GM23338 (cell line): ENCODE measurements around the gene SOAT2. TPM values are rescaled to one million over a fixed set of nuclear protein-coding genes. Genes with fewer than 3 reads are reported as not detected.

ENCODE experiments used
- ATAC-seq: fragments of 200-7000 bp; cut with Tn5 transposase; 3 replicates; pipeline ENCODE4 v1.9.1; 2020
- DNase-seq: peaks from one replicate; pipeline ENCODE4 v3.0.0-alpha.2; 2015; ENCODE audit warnings: low spot score
- H2AFZ ChIP-seq: fragments of 200-600 bp; sonication (generic); 2 replicates; pipeline ENCODE4 v1.8.0; 2016; ENCODE audit warnings: antibody characterized with exemption, mild to moderate bottlenecking, moderate library complexity
- H3F3A ChIP-seq: fragments of 200-600 bp; sonication (generic); replicated peaks from 2 replicates; pipeline ENCODE4 v1.8.0; 2017; ENCODE audit warnings: antibody characterized with exemption, mixed run types, low read depth
- H3K27ac ChIP-seq: fragments of 200-600 bp; sonication (generic); 2 replicates; pipeline ENCODE4 v1.6.1; 2016; ENCODE audit warnings: low read depth
- H3K27me3 ChIP-seq: fragments of 200-600 bp; sonication (generic); 2 replicates; pipeline ENCODE4 v1.8.0; 2016; ENCODE audit warnings: mild to moderate bottlenecking, mixed run types, moderate library complexity; ENCODE audit not compliant: insufficient read depth
- H3K36me3 ChIP-seq: fragments of 200-600 bp; sonication (generic); 2 replicates; pipeline ENCODE4 v1.8.0; 2016; ENCODE audit warnings: mild to moderate bottlenecking; ENCODE audit not compliant: insufficient read depth
- H3K4me1 ChIP-seq: fragments of 200-600 bp; sonication (generic); 2 replicates; pipeline ENCODE4 v1.8.0; 2016; ENCODE audit warnings: mild to moderate bottlenecking, moderate library complexity; ENCODE audit not compliant: insufficient read depth
- H3K4me2 ChIP-seq: fragments of 200-600 bp; sonication (generic); 2 replicates; pipeline ENCODE4 v1.7.1; 2017; ENCODE audit warnings: mixed run types
- H3K4me3 ChIP-seq: fragments of 200-600 bp; sonication (generic); 2 replicates; pipeline ENCODE4 v1.6.1; 2016; ENCODE audit warnings: mixed run types
- H3K79me2 ChIP-seq: fragments of 200-600 bp; sonication (generic); replicated peaks from 2 replicates; pipeline ENCODE4 v1.8.0; 2017; ENCODE audit warnings: mild to moderate bottlenecking; ENCODE audit not compliant: insufficient read depth
- H3K9me2 ChIP-seq: fragments of 200-600 bp; sonication (generic); 2 replicates; pipeline ENCODE4 v1.8.0; 2017; ENCODE audit not compliant: insufficient read depth
- H4K20me1 ChIP-seq: fragments of 200-600 bp; sonication (generic); replicated peaks from 2 replicates; pipeline ENCODE4 v1.8.0; 2017; ENCODE audit warnings: mild to moderate bottlenecking; ENCODE audit not compliant: insufficient read depth
- H3K27ac Mint-ChIP-seq: 2 replicates; pipeline ENCODE4 v1.8.0; 2020; ENCODE audit warnings: inconsistent platforms, mild to moderate bottlenecking, moderate library complexity, mixed read lengths
- H3K27me3 Mint-ChIP-seq: 3 replicates; pipeline ENCODE4 v1.8.0; 2022; ENCODE audit warnings: low read depth, mild to moderate bottlenecking, moderate library complexity, mixed read lengths, inconsistent platforms; ENCODE audit not compliant: insufficient read depth, poor library complexity
- H3K36me3 Mint-ChIP-seq: 3 replicates; pipeline ENCODE4 v1.8.0; 2021; ENCODE audit warnings: low read depth, mild to moderate bottlenecking, inconsistent platforms, moderate library complexity, mixed read lengths
- H3K4me1 Mint-ChIP-seq: 3 replicates; pipeline ENCODE4 v1.8.0; 2020; ENCODE audit warnings: mild to moderate bottlenecking, inconsistent platforms, mixed read lengths
- H3K4me3 Mint-ChIP-seq: 3 replicates; pipeline ENCODE4 v1.8.0; 2021; ENCODE audit warnings: moderate library complexity, mild to moderate bottlenecking, inconsistent platforms, mixed read lengths
- H3K9me3 Mint-ChIP-seq: 3 replicates; pipeline ENCODE4 v1.8.0; 2020; ENCODE audit warnings: moderate library complexity, mild to moderate bottlenecking, inconsistent platforms, mixed read lengths
- CREB1 ChIP-seq: fragments of 250-450 bp; sonication (Bioruptor Pico); IDR thresholded peaks from 2 replicates; pipeline ENCODE4 v1.5.0; 2020; ENCODE audit warnings: low read depth, mild to moderate bottlenecking, moderate library complexity
- EZH2 ChIP-seq: fragments of 200-600 bp; sonication (generic); IDR thresholded peaks from one replicate; pipeline ENCODE4 v1.8.0; 2017; ENCODE audit warnings: antibody characterized with exemption, mild to moderate bottlenecking, low read depth; ENCODE audit not compliant: unreplicated experiment
- EZH2phosphoT487 ChIP-seq: fragments of 200-600 bp; sonication (generic); IDR thresholded peaks from one replicate; pipeline ENCODE4 v1.8.1; 2018; ENCODE audit warnings: antibody characterized with exemption; ENCODE audit not compliant: unreplicated experiment
- JUNB ChIP-seq: IDR thresholded peaks from one replicate; pipeline ENCODE4 v1.6.1; 2016; ENCODE audit warnings: antibody characterized with exemption; ENCODE audit not compliant: unreplicated experiment
- NANOG ChIP-seq: IDR thresholded peaks from 2 replicates; pipeline ENCODE4 v1.6.1; 2016; ENCODE audit warnings: antibody characterized with exemption, borderline replicate concordance
- POLR2AphosphoS5 ChIP-seq: IDR thresholded peaks from 2 replicates; pipeline ENCODE4 v1.6.1; 2016; ENCODE audit warnings: antibody characterized with exemption, low read depth
- STAT1 ChIP-seq: IDR thresholded peaks from one replicate; pipeline ENCODE4 v1.6.1; 2016; ENCODE audit warnings: antibody characterized with exemption; ENCODE audit not compliant: unreplicated experiment
- ZNF114 ChIP-seq: fragments of 250-450 bp; sonication (Bioruptor Pico); IDR thresholded peaks from 2 replicates; pipeline ENCODE4 v1.5.0; 2020; ENCODE audit warnings: mild to moderate bottlenecking, moderate library complexity
- ZNF331 ChIP-seq: fragments of 250-450 bp; sonication (Bioruptor Pico); IDR thresholded peaks from 2 replicates; pipeline ENCODE4 v1.5.0; 2020; ENCODE audit warnings: low read depth, mild to moderate bottlenecking, moderate library complexity
- polyA plus RNA-seq: library from polyadenylated mRNA; unstranded; fragments of >200 nt; fragmentation: Nextera tagmentation; extraction: Ambion mirVana; gene quantifications from 2 replicates; pipeline ENCODE4 v1.2.1, GENCODE V29; 2016
- total RNA-seq: library from RNA; depleted of rRNA; stranded (reverse); fragments of >200 nt; shearing (Covaris generic); gene quantifications from 2 replicates; pipeline ENCODE4 v1.2.3, GENCODE V29; 2014
- TF ChIP-seq, protein P1 (sequence below): fragments of 250-450 bp; sonication (Bioruptor Pico); IDR thresholded peaks from 2 replicates; pipeline ENCODE4 v1.5.0; 2020; ENCODE audit warnings: mild to moderate bottlenecking, moderate library complexity
- TF ChIP-seq, protein P2 (sequence below): IDR thresholded peaks from 2 replicates; pipeline ENCODE4 v1.6.1; 2016; ENCODE audit warnings: antibody characterized with exemption
- TF ChIP-seq, protein P3 (sequence below): IDR thresholded peaks from one replicate; pipeline ENCODE4 v1.6.1; 2018; ENCODE audit warnings: antibody characterized with exemption; ENCODE audit not compliant: unreplicated experiment
- TF ChIP-seq, protein P4 (sequence below), 2 experiments: fragments of 200-600 bp in 1 of 2; sonication (generic) in 1 of 2; conservative IDR thresholded peaks; 2 replicates each; pipeline versions ENCODE4 v1.5.1 to v1.6.1; 2016 to 2017; ENCODE audit warnings: antibody characterized with exemption in 2 of 2, low read depth in 2 of 2, mild to moderate bottlenecking in 2 of 2, moderate library complexity in 1 of 2

The SOAT2 gene
- total and polyA plus RNA-seq, 2 experiments from 2014 or later, result not detected

DNA sequence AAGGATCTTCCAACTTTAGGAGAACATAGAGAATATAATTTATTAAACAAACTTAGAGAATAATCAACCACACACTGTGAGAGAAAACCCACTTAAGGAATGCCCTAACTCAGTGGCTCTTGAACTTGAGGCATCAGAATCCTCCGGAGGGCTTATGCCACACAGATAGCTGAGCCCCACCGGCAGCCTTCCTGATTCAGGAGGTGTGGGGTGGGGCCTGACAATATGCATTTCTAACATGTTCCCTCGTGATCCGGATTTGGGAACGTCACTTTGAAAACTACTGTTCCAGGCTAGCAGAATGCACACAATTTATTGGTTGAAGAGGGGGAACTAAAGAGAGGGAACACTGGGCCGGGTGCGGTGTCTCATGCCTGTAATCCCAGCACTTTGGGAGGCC is 2.0 kb upstream of the SOAT2 start:
- no peak for DNase-seq
- no peaks in the 10 kb centered on the region; the same call in 2 of the 3 replicates for H3K36me3 Mint-ChIP-seq
- Histone ChIP-seq H3K36me3 (no peaks in the 10 kb centered on the region), H2AFZ (no peak overlapping the region), H3K27me3 (peaks cover 16% of the 10 kb centered on the region), H3K79me2 (no peaks in the 10 kb centered on the region), H3K4me1 (peaks cover 14% of the 10 kb centered on the region), H3K4me3 (no peak overlapping the region), H3K9me2 (no peaks in the 10 kb centered on the region), H4K20me1 (no peaks in the 10 kb centered on the region), H3K4me2 (no peak overlapping the region), H3K27ac (no peak overlapping the region), H3F3A (peaks cover 15% of the 10 kb centered on the region)
- peaks cover 29% of the 10 kb centered on the region for H3K27me3 Mint-ChIP-seq
- no peak overlapping the region for H3K27ac Mint-ChIP-seq
- no peak for ATAC-seq
- peaks cover 35% of the 10 kb centered on the region for H3K4me1 Mint-ChIP-seq
- no peak for TF ChIP-seq EZH2
- TF ChIP-seq CREB1 (CRISPR knock-in tag), result no peak
- TF ChIP-seq ZNF331, result no peak
- no peak for TF ChIP-seq EZH2phosphoT487
- TF ChIP-seq, protein P1, sequence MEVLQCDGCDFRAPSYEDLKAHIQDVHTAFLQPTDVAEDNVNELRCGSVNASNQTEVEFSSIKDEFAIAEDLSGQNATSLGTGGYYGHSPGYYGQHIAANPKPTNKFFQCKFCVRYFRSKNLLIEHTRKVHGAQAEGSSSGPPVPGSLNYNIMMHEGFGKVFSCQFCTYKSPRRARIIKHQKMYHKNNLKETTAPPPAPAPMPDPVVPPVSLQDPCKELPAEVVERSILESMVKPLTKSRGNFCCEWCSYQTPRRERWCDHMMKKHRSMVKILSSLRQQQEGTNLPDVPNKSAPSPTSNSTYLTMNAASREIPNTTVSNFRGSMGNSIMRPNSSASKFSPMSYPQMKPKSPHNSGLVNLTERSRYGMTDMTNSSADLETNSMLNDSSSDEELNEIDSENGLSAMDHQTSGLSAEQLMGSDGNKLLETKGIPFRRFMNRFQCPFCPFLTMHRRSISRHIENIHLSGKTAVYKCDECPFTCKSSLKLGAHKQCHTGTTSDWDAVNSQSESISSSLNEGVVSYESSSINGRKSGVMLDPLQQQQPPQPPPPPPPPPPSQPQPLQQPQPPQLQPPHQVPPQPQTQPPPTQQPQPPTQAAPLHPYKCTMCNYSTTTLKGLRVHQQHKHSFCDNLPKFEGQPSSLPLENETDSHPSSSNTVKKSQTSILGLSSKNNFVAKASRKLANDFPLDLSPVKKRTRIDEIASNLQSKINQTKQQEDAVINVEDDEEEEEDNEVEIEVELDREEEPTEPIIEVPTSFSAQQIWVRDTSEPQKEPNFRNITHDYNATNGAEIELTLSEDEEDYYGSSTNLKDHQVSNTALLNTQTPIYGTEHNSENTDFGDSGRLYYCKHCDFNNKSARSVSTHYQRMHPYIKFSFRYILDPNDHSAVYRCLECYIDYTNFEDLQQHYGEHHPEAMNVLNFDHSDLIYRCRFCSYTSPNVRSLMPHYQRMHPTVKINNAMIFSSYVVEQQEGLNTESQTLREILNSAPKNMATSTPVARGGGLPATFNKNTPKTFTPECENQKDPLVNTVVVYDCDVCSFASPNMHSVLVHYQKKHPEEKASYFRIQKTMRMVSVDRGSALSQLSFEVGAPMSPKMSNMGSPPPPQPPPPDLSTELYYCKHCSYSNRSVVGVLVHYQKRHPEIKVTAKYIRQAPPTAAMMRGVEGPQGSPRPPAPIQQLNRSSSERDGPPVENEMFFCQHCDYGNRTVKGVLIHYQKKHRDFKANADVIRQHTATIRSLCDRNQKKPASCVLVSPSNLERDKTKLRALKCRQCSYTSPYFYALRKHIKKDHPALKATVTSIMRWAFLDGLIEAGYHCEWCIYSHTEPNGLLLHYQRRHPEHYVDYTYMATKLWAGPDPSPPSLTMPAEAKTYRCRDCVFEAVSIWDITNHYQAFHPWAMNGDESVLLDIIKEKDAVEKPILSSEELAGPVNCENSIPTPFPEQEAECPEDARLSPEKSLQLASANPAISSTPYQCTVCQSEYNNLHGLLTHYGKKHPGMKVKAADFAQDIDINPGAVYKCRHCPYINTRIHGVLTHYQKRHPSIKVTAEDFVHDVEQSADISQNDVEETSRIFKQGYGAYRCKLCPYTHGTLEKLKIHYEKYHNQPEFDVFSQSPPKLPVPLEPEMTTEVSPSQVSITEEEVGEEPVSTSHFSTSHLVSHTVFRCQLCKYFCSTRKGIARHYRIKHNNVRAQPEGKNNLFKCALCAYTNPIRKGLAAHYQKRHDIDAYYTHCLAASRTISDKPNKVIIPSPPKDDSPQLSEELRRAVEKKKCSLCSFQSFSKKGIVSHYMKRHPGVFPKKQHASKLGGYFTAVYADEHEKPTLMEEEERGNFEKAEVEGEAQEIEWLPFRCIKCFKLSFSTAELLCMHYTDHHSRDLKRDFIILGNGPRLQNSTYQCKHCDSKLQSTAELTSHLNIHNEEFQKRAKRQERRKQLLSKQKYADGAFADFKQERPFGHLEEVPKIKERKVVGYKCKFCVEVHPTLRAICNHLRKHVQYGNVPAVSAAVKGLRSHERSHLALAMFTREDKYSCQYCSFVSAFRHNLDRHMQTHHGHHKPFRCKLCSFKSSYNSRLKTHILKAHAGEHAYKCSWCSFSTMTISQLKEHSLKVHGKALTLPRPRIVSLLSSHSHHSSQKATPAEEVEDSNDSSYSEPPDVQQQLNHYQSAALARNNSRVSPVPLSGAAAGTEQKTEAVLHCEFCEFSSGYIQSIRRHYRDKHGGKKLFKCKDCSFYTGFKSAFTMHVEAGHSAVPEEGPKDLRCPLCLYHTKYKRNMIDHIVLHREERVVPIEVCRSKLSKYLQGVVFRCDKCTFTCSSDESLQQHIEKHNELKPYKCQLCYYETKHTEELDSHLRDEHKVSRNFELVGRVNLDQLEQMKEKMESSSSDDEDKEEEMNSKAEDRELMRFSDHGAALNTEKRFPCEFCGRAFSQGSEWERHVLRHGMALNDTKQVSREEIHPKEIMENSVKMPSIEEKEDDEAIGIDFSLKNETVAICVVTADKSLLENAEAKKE, result no peak
- TF ChIP-seq, protein P2, sequence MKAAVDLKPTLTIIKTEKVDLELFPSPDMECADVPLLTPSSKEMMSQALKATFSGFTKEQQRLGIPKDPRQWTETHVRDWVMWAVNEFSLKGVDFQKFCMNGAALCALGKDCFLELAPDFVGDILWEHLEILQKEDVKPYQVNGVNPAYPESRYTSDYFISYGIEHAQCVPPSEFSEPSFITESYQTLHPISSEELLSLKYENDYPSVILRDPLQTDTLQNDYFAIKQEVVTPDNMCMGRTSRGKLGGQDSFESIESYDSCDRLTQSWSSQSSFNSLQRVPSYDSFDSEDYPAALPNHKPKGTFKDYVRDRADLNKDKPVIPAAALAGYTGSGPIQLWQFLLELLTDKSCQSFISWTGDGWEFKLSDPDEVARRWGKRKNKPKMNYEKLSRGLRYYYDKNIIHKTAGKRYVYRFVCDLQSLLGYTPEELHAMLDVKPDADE, result no peak
- TF ChIP-seq ZNF114 (CRISPR knock-in tag), result no peak
- TF ChIP-seq, protein P3, sequence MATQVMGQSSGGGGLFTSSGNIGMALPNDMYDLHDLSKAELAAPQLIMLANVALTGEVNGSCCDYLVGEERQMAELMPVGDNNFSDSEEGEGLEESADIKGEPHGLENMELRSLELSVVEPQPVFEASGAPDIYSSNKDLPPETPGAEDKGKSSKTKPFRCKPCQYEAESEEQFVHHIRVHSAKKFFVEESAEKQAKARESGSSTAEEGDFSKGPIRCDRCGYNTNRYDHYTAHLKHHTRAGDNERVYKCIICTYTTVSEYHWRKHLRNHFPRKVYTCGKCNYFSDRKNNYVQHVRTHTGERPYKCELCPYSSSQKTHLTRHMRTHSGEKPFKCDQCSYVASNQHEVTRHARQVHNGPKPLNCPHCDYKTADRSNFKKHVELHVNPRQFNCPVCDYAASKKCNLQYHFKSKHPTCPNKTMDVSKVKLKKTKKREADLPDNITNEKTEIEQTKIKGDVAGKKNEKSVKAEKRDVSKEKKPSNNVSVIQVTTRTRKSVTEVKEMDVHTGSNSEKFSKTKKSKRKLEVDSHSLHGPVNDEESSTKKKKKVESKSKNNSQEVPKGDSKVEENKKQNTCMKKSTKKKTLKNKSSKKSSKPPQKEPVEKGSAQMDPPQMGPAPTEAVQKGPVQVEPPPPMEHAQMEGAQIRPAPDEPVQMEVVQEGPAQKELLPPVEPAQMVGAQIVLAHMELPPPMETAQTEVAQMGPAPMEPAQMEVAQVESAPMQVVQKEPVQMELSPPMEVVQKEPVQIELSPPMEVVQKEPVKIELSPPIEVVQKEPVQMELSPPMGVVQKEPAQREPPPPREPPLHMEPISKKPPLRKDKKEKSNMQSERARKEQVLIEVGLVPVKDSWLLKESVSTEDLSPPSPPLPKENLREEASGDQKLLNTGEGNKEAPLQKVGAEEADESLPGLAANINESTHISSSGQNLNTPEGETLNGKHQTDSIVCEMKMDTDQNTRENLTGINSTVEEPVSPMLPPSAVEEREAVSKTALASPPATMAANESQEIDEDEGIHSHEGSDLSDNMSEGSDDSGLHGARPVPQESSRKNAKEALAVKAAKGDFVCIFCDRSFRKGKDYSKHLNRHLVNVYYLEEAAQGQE, result no peak
- no peak for TF ChIP-seq NANOG
- TF ChIP-seq POLR2AphosphoS5, result no peak
- no peak for TF ChIP-seq JUNB
- TF ChIP-seq, protein P4, sequence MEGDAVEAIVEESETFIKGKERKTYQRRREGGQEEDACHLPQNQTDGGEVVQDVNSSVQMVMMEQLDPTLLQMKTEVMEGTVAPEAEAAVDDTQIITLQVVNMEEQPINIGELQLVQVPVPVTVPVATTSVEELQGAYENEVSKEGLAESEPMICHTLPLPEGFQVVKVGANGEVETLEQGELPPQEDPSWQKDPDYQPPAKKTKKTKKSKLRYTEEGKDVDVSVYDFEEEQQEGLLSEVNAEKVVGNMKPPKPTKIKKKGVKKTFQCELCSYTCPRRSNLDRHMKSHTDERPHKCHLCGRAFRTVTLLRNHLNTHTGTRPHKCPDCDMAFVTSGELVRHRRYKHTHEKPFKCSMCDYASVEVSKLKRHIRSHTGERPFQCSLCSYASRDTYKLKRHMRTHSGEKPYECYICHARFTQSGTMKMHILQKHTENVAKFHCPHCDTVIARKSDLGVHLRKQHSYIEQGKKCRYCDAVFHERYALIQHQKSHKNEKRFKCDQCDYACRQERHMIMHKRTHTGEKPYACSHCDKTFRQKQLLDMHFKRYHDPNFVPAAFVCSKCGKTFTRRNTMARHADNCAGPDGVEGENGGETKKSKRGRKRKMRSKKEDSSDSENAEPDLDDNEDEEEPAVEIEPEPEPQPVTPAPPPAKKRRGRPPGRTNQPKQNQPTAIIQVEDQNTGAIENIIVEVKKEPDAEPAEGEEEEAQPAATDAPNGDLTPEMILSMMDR (conservative IDR thresholded peaks at IDR 0.05; ENCODE audit: low read depth in 2 of 2), result no peak
- no peak for TF ChIP-seq STAT1
- no peak overlapping the region for H3K4me3 Mint-ChIP-seq
- H3K9me3 Mint-ChIP-seq, result no peaks in the 10 kb centered on the region
